Stimulated activated CD8-positive, alpha-beta memory T cell treated with anti-CD3 and anti-CD28 coated beads, Interleukin-15, amount 100 ng/mL, for 4 hours (primary cell): ENCODE data around the gene CFAP100.

Experiments
- DNase-seq, 2 donors: peaks; one replicate each; pipeline ENCODE4 v3.0.0-alpha.2; 2020; ENCODE audit warnings: low read depth in 2 of 2

CFAP100 gene

DNA sequence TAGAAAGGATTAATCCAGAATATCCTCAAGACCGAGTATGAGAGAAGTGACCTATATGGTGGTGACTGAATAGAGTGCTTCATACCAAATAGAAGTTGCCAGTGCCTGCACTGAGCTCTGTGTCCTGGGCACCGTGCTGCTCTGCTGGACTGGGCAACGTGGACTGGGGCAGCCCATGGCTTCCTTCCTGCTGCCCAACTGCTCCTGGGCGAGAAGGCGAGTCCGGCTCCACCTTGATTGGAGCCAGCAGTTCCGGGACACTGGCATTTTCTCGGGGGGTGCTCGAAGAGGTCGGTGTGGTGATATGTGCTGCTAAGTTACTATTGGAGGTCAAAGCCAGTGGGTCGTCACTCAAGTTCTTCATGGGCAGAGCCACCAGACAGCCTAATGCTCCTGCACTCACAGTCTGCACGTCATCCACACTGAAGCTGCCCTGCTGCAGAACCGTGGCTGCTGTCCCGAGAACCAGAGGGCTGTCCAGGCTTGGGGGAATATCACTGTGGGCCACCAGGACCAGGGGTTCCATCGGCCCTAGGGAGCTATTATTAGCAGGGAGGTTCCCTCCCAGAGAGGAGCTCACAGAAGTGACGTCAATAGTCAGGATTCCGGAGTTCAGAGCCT, 66.9 kb downstream of the CFAP100 start:
- DNase-seq: no peak

- DNase-seq: no peak
Observed at GRCh38 chr3:126463521-126463920, 68.8 kb downstream of the CFAP100 start.

- no peak for DNase-seq
Observed at GRCh38 chr3:126464093-126464492, 69.4 kb downstream of the CFAP100 start.

- no peak for DNase-seq
Observed at GRCh38 chr3:126464494-126464893, 69.8 kb downstream of the CFAP100 start.

DNA sequence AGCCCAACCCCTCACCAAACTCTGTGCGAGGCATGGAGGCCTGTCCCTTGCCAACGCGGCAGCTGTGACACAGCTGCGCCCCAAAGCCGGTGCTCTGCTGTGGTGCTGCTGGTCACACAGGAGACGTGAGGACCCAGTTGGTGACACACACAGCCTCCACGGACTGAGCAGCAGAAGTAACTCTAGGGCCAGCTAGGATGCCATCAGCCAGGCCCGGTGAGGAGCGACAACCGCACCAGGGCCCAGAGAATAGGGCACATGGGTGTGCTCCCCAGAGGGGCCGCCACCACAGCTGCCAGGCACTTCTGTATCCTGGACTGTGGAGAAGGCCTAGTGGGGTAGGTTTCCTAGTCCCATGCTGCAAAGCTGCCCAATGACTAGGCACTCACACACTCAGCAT, 70.3 kb downstream of the CFAP100 start:
- no peak for DNase-seq

GRCh38 chr3:126465928-126466544, 71.3 kb downstream of the CFAP100 start:
- DNase-seq: no peak

DNA sequence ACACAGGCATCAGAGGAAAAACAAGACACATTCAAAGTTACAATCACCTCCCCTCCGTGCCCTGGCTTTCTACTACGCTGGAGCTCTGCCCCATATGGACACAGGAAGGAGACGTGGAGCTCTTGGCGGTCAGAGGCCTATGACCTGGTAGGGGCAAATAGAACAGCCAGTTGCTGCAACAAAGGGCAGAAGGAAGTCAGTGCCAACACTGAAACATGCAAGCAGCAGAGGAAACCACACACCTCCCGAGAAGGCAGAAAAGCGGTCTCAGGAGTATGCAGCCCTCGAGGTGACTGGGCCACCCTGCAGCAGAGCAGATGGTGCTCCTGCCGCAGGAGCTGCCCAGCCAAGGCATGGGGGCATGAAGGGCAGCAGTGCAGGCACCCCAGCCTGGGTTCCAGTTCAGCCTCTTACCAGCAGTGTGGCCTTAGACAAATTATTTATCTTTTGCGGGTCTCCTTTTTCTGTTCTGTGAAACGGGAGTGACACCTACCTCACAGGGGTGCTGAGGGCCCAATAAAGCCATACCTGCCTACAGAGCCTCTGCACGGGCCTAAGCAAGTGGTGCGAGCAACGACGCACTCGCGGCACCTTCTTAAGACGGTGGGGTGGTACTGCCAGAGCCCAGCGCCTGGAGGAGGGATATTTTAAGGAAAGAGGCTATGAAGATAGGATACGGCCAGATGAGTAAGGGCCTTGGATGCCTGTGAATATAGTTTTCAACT, 72.3 kb downstream of the CFAP100 start:
- DNase-seq: no peak

DNA sequence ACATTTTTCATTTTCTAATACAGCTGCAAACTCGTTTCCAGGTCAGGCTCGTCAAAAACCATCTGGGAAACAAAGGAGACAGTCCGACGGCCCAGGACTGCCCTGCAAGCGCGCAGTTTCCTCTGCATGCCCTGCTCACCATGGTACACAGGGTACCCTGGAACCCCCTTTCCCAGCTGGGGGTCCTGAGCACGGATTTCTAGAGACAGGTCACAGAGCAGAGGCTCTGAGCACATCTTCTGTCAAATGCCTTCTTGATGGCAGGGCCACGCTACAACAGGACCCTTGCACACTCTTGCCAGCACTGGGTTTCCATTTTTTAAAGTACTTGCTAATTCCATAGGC, 72.9 kb downstream of the CFAP100 start:
- DNase-seq: no peak

- DNase-seq: no peak
Observed at GRCh38 chr3:126468028-126468891, 73.6 kb downstream of the CFAP100 start.

DNA sequence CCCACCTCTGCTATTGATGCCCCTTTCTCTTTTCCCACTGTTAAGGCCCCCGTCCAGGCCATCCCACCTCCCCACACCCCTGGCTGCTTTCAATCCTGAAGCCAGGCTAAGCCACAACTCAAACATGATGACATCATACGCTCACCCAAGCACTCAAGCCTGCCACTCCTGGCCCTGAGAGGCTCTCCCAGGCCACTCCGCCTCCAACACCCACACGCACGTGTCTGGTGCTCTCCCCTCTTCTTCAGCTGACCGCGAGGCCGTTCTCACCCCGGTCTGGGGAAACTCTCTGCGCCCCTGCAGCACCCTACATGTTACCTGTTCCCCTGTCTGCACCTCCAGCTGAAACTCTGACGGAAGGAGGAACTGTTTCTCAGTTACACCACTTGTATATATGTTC, 74.8 kb downstream of the CFAP100 start:
- no peak for DNase-seq

- no peak for DNase-seq
Observed at GRCh38 chr3:126472277-126473006, 77.7 kb downstream of the CFAP100 start.

GRCh38 chr3:126473292-126474168, 78.8 kb downstream of the CFAP100 start:
- DNase-seq: no peak

DNA sequence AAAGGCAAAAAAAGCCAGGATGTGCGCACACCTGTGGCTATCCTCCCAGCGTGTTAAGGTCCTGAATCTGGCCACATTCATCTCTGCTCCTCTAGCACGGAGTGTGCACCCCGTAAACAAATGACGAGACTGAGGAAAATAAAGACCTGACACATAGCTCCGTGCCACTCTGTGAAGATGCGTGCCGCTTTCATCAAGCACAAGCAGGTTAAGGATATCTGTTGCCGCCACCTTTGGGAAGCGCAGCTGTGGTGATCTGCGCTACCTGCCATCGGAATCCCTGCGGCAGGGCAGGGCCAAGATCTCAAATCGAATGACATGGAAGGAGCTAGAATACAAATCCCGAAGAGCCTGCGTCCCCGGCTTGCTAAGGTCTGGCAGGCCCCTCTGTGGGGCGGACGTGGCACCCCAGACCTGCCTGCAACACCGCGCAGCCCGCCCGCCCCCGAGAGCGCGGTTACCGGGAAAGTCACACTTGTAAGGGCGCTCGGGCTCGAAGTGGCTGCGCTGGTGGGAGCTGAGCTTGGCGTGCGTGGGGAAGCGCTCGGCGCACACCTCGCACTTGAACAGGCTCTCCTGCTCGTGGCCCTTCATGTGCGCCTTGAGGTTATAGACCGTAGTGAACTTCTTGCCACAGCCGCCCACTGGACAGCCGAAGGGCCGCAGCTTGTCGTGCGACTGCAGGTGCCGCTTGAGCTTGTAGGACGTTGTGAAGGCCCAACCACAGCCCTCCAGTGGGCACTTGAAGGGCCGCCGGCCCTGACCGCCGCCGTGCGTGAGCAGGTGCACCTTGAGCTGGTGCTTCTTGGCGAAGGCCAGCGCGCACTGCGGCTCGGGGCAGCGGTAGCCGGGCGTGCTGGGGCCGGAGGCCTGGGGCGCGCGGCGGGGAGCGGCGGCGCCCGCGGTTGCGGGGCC, 80.0 kb downstream of the CFAP100 start:
- DNase-seq: peak in 1 of 2 donors; percentile 11

DNA sequence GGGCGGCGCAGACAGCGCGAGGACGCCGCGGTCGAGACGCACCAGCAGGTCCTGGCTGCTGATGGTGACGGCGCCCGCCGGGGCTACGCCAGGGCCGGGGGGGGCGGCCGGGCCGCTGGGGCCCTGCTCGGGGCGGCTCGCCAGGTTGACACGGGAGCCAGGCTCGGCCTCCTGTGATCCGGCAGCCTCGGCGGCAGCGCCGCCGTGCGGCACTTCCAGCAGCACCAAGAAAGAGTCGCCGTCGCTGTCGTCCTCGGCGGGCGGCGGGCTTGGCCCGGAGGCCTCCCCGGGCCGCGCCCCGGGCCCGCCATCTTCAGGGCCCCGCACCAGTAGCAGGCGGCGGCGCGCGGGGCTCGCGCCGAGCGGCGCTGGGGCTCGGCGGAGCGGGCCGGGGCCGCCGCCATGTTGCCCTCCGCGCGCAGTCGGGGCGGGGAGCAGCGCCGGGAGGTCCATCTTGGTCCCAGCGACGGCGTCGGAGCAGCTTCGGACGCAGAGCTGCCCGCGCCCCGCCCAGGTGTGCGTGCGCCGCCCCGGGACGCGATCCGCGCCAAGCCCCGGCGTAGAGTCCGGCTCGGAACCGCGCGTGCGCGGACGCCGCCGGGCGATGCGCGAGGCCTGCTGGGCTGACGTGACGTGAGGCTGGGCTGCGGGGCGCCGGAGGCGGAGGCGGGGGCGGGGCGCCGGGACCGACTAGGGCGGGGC, 80.9 kb downstream of the CFAP100 start, which contains the start of gene ZXDC:
TSS of gene ZXDC (minus strand) at position 479 of the 702 bp plus-strand sequence. CDS start at position 453, 26 bp downstream.
- DNase-seq: peak; percentile 84 to 90

DNA sequence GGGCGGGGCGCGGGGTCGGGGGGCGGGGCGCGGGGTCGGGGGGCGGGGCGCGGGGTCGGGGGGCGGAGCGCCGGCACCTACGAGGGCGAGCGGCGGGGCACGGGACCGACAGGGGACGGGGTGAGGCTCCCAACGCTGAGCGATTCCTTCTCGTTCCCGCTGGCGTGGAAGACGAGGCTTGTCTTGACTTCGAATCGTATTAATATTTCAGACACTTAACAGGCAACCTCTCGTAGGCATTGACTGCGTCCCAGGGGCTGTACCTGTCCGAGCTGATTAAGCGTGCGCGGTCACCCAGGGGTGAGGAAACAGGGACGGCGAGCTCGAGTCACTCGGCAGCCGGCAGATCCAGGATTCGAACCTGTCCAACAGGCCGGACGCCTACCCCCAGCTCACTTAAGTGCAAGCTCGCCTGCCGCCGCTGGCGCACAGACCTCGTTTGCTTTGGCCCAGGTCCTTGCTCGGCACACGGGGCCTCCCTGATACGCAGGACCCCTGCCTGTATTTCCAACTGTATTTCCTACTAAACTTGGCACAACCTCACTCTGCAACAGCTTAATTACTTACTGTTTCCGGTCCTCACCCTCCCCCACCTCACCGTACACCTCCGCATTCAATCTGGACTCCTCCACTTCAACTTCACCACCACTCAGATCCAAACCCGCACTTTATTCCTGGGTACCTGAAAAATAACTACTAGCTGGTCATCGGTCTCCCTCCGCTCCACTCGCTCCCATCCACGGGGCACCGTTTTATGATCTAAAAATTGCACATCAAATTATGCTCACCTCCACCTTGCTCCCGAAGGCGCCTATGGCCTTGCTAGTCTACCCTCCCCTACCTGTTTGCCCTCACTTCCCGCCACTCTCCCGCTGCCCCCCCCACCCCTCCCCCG, 81.7 kb downstream of the CFAP100 start:
- DNase-seq: peak in 1 of 2 donors; percentile 24

GRCh38 chr3:126477061-126477380, 82.3 kb downstream of the CFAP100 start:
- DNase-seq: no peak

- DNase-seq: no peak
Observed at GRCh38 chr3:126478581-126479310, 84.0 kb downstream of the CFAP100 start.
